GM10847 (cell line): Measurements from ENCODE around the gene PALM2AKAP2.

Experiments used
- POLR2A ChIP-seq: IDR thresholded peaks from 2 replicates; pipeline ENCODE4 v1.6.1; 2011; ENCODE audit not compliant: insufficient read length; ENCODE audit errors: extremely low read depth

The PALM2AKAP2 gene

DNA sequence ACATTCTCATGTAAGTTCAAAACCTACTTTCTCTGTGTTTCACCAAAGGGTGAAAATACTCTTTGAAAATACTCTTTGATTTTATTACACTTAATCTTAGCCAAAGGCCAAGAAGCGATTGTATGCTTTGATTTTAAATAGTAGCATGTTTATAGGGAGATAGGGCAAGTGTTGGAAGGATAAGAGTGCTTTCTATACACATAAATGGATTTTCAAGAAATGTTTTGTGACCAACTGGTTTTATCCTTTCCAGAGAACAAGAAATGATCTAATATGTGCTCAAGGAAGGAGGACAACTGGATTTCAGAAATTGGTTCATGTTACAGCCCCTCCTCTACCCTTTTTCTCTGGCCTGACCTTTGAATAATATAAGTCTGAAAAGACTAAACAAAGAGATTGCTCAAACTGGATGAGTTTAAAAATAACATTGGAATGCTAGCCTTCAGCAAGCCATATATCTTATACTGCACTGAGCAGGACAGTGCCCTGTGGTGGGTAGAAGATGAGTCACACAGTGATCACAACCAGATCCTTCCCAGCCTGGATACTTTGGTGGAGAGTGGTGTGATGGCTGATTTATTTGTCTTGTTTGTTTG is 13.1 kb downstream of the PALM2AKAP2 start:
- TF ChIP-seq POLR2A = no peak

GRCh38 chr9:109793921-109794320 is 13.9 kb downstream of the PALM2AKAP2 start:
- no peak for TF ChIP-seq POLR2A

- no peak for TF ChIP-seq POLR2A
These were observed 14.5 kb downstream of the PALM2AKAP2 start for GRCh38 chr9:109794361-109795012.

DNA sequence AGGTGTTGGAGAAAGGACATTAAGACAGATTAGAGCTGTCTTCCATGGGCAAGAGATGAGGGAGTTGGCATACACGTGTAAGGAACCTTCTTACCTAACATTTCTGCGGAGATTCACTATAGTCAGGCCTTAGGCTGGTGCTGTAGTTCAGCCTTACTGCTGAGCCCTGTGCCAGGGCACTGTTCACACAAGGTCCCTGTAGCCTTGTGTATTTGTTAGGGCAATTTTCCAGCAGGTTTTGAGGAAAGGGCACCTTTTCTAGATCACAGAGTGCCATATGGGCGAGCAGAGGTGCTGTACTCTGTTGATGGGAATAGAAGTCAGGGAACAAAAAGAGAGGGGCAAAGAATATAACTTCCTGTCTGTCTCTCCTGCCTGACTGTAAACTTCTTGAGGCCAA is 15.6 kb downstream of the PALM2AKAP2 start:
- TF ChIP-seq POLR2A = no peak

- no peak for TF ChIP-seq POLR2A
These were observed 16.1 kb downstream of the PALM2AKAP2 start for GRCh38 chr9:109796078-109796477.

GRCh38 chr9:109797006-109797405 is 17.0 kb downstream of the PALM2AKAP2 start:
- no peak for TF ChIP-seq POLR2A

DNA sequence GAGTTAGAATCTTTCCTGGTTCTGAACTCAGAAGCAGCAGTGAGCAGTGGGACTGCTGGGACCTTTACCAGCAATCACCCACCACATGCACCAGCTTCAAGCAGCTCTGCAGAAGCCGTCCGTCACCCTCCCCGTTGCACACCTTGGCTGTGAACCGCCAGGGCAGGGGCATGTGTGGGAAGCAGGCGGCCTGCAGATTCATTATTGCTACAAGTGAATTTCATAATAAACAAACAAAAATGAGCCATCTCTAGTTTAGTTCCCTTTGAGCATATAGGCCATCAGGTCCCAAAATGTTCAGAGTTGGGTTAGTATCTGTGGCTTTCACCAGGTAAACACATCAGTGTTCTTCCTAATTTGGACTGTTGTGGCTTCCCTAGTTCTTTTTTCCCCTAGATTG is 17.5 kb downstream of the PALM2AKAP2 start:
- no peak for TF ChIP-seq POLR2A

DNA sequence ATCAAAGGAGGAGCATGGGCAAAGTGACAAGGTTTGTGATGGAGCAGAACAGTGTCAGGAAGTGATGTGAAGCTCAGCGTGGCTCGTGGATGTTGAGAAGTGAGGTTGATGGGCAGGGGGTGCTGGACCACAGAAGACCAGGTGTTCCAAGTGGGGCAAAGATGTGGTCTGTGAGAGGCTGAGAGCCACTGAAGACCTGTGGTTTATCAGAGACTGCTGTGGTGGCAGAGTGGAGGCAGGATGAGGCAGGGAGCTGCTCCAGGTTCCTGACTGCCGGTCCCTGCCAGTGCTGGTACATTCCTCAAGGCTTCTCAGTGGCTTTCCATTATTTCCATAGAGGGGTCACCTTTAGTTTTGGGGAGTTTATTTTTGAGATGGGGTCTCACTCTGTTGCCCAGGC is 19.1 kb downstream of the PALM2AKAP2 start:
- TF ChIP-seq POLR2A = no peak

DNA sequence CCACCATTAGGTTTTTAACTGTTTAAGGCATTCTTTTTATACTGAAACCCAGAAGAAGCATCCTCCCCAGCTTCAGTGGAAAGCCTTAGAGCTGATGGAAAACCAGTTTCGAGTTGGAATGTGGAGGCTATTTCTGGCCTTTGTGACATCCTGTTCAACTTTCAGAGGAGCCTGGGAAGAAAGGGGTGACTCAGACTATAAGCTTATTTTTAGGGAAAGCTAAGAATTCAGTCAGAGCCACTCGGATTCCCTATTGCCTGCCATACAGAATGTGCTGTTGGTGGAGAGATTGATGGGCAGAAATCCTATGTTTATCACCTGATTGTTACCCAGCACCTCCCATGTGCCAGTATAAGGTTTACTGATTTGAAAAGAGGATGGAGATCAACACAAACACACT is 19.8 kb downstream of the PALM2AKAP2 start:
- no peak for TF ChIP-seq POLR2A

- no peak for TF ChIP-seq POLR2A
These were observed 21.5 kb downstream of the PALM2AKAP2 start for GRCh38 chr9:109801484-109801883.

- TF ChIP-seq POLR2A = no peak
These were observed 22.5 kb downstream of the PALM2AKAP2 start for GRCh38 chr9:109802491-109802890.

- TF ChIP-seq POLR2A = no peak
These were observed 25.1 kb downstream of the PALM2AKAP2 start for GRCh38 chr9:109805050-109805449.

- TF ChIP-seq POLR2A = no peak
These were observed 26.6 kb downstream of the PALM2AKAP2 start for GRCh38 chr9:109806506-109807115.

DNA sequence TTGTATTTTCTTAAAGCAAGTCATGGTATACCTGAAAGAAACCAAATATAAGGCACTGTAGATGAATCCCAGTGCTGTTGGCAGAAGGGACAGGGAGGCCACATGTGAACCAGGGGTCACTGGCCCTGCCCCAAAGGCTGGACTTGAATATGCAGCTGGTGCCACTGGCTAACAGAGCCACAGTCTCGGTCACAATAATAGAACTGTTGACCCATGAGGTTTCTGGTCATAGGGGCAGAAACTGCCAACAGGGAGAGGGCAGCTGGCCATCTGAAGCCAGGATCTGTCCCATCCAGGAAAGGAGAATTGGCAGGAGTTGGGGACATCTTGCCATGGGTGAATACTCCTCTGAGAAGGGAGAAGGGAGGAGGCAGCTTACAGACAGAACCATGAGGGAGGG is 31.9 kb downstream of the PALM2AKAP2 start:
- TF ChIP-seq POLR2A = no peak

DNA sequence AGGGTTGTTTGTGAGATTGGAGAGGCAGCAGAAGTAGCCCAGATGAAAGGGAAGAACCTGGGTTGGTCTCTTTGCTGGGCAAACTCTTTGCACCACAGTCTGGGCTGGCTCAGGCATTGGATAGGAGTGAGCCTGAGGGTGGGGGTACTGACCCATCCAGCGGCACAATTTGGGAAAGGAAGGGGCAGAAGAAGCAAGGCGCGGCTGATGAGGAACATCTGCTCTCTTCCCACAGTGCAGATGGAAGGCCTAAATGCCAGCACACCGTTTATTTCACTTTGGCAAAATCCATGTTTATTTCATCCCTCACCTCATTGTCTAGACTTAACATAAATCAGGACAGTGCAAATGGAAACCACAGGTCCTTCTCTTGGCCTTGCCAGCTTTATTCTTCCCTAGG is 32.3 kb downstream of the PALM2AKAP2 start:
- no peak for TF ChIP-seq POLR2A

GRCh38 chr9:109812818-109813281 is 32.9 kb downstream of the PALM2AKAP2 start:
- no peak for TF ChIP-seq POLR2A
